OCI-M2 (cell line): ENCODE data around the gene NKAIN4.

Source experiments
- DNase-seq: peaks from one replicate; lab custom pipeline; 2025; ENCODE audit not compliant: unreplicated experiment; lab: John Stamatoyannopoulos, UW

Gene NKAIN4

DNA sequence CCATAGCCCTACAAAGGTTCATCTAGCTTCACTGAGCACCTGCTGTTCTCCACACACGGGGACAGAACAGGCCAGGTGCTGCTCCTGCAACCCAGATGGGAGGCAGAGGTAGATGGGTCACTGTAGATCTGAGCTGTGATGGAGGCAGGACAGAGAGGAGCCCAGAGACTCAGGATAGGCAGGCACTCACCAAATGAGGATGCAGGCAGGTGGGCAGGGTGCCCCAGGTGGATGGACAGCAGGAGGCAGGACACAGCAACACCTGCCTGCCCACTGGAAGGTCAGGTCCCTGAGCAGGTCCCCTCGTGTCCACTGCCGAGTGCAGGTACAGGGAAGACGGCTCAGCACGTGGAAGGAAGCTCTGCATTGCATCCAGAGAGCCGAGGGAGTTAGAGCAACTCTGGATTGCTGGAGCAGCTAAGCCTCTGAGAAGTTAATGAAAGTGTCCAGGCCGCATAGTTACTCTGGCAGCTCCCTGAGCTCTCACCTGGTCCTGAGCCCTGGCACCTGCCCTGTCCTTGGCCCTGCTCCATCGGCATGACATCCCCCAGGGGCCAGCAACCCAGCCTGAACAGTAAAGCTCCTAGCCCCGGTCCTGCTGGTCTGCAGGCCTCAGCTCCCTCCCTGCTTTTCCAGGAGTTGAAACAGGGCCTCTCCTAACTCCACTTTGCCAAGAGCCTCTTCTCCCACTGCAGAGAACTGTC lies 33.4 kb downstream of the NKAIN4 start:
- DNase-seq = no peak

DNA sequence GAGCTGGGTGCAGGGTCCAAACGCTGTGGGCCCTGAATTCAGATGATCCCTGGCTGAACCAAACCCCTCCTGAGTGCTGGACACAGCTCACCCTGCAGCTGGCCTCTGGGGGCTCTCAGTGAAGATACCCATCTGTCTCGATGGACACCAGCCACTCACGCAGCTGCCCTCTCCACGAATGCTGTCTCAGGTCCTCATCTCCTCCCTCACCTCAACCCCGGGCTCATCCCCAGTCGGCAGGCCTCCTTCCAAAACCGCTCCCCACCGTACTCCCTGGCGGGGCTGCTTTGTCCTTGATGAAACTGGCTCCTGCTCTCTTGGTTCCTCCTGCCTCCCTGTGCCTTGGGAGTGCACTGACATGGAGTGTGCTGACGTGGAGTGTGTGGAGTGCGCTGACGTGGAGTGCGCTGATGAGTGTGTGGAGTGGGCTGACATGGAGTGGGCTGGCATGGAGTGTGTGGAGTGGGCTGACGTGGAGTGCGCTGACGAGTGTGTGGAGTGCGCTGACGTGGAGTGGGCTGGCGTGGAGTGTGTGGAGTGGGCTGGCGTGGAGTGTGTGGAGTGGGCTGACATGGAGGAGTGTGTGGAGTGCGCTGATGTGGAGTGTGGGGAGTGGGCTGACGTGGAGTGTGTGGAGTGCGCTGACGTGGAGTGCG lies 34.3 kb downstream of the NKAIN4 start:
- DNase-seq = no peak

DNA sequence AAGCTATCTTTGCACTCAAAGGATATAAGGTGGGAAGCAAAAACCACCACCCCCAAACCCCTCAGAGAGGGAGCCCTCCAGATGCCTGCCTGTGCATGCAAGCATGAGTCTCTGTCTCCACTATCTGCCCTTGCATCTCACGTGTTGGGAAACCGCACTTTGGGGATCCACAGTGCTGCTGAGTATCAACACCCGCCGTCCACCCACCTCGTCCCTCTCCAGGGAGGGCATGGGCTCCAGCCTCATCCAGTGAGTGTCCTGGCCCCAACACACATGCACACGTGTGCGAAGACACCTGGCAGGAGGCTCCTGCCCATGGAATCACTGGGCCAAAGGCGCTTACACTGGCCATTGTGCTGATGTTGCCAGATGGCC lies 34.8 kb downstream of the NKAIN4 start:
- no peak for DNase-seq

DNA sequence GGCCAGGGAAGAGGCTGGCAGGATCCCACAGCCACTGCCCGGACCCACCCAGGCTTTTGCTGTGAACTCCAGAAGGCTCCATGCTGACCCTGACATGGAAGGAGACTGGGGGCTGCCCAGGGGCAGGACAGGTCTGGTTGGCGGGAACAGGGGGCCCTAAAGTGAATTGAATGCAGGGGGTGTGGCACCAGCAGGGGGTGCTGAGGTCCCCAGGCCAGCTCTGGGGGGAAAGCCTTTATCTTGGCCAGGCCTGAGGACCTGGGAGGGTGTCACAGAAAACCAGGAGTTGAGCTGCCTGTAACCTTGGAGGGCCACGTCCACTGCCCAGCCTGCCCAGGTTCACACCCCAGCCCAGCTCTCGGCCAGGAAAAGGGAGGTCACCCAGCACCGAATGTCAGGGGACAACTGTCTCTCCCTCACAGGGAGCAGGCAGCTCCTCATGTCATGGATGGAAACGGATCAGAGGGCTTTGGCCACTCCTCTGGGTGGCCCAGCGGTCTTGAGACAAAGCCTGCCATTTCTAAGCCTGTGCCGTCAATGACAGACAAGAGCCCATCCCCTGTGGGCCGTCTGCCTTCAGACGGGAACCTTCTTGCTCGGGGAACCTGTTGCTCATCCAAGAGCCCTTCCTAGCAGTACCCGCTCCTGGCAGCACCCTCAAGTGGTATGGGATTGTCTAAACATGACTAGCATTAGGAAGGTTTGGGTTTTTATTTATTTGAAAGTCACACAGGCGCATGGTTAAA lies 35.4 kb downstream of the NKAIN4 start:
- DNase-seq = no peak

DNA sequence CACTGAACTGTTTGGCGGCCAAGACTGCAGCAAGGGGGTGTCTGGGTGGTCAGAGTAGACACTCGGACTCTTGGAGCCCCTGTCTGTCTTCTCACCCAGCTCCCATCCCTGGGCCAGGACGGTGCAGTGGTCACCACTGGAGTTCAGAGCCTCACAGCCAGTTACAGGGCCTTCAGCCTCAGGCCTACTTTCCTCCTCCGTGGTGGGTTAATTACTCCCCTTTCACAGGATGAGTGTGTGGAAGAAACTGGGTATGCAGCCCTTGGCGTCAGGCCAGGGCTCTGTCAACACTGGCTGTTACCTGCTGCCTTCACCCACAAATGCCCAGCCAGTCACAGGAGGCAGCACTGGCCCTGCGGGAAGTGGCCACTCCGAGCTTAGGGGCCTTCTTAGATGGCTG lies 36.6 kb downstream of the NKAIN4 start:
- no peak for DNase-seq

DNA sequence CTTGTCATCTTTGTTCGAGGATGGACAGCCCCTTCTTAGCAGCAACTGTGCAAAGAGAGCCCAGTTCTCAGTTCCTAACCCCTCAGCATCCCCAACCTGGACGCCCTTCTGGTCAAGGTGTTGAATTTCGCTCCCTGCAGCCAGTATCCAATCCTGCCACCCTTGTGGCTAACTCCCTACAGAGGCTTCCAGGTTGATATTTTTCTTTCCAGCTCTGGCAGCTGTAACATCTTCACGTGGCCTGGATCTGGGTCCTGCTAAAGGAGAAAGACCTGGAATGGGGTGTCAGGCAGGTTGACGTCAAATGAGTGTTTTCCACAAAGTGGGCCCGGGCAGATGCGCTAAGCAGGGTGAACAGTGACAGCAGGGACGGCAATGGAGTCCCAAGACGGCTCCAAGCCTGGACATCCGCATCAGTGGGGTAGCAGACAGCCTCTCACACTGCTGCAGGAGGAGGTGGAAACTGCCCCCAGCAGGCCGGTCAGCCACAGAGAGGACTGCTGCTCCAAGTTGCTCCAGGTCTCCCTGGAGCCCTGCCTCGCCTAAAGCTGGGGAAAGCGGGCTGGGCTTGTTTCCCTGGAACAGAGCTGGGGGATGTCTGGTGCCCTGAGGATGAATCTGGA lies 37.3 kb downstream of the NKAIN4 start:
- no peak for DNase-seq

DNA sequence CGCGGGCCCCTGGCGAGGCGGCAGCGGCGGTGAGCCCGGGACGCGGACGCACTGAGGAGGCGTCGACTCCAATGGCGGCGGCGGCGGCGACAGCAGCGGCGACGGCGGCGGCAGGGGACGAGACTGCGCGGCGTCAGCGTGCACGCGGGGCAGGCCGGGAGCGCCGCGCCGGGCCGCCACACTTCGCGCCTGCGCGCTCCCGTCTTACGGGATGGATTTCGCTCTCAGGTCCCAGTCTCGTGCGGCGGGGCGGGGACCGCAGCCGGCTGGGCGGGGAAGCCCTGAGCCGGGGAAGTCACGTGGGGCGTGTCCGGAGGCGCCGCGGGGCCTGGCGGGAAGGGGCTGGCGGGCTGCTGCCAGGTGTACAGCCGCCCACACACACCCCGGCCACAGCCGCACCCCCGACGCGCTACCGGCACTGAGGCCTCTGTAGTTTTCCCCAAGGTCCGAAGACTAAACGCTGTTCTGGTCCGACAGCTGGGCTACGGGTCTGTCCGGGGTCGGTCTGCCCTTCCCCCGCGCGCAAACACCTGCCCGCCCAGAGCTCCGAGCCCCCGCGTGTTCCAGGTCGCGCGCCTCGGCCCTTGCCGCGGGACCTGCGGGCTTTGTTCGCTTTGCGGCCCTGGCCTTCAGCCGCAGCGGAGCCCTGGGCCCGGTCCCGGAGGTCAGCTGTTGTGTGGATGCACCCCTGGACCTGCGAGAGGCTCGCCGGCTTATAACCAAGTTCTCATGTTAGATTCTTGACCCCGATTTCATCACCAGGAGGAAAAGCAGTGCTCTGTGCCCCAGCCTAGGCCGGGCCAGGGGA lies 38.0 kb downstream of the NKAIN4 start, which contains the start of gene YTHDF1:
TSS of gene YTHDF1 (minus strand) at position 91 of the 808 bp plus-strand sequence. CDS start 239 bp downstream, outside the sequence.
- DNase-seq = peak; percentile 77

DNA sequence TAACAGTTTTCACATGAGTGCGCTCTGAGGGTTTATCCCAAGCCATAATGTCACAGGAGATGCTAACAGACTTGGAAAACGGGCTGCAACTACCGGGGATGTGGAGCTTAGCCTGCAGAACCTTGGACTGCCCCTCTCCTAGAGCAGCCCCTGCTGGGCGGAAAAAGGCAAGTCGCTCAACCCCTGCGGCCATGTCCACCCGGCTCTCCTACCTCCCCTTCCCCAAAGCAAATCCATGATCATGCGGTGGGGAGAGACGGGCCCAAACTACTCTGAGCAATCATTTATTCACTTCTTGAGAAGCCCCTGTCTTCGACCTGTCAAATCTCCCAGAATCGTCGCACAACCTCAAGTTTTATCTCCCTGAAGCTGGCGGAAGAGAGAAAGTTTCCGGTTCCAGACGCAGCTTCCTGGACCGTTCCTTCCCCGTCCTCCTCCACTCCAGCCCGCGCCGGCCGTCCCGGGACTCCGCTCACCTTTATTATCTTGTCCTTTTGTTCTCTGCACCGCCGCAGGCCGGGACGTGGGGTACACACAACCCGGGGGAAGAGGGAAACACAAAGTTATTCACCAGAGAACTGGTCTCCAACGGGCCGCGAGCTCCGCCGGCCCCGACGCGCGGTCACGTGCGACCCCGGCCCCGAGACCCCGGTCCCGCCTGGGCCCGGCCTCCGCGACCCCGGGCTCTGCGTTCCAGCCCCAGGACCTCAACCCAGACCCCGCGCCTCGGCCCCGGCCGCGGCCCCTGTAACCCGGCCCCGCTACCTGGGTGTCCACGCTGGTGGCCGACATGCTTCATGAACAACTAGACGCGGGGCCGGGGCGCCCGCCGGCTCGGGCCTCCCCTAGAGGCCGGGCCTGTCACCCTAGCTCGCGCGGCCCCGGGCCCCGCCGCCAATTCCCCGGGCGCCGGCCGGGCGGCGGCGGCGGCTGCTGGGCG lies 38.9 kb downstream of the NKAIN4 start:
- DNase-seq = no peak

DNA sequence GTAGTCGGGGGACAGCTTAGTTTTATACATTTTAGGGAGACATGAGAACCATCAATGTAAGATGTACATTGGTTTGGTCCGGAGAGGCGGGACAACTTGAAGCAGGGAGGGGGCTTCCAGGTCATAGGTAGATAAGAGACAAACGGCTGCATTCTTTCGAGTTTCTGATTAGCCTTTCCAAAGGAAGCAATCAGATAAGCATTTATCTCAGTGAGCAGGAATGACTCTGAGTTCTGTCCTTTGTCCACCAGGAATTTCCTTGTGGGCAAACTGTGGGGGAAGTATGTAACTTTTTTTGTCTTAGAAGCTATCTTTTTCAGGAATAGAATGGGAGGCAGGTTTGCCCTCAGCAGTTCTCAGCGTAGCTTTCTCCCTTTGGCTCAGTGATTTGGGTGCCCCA lies 39.7 kb downstream of the NKAIN4 start:
- no peak for DNase-seq

DNA sequence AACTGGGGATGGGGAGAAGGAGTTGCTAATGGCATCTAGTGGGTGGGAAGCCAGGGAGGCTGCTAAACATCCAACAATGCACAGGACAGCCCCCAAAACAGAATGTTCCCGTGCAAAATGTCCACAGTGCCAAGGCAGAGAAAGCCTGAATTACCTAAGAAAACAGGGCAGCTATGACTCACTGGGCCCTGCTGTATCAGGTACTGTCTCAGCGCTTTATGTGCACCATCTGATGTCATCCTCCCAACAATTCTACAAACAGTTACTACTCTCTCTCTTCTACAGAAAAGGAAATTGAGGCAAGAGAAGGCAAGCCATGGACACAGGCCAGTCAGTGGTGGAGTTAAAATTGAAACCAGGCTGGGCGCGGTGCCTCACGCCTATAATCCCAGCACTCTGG lies 41.5 kb downstream of the NKAIN4 start:
- no peak for DNase-seq

DNA sequence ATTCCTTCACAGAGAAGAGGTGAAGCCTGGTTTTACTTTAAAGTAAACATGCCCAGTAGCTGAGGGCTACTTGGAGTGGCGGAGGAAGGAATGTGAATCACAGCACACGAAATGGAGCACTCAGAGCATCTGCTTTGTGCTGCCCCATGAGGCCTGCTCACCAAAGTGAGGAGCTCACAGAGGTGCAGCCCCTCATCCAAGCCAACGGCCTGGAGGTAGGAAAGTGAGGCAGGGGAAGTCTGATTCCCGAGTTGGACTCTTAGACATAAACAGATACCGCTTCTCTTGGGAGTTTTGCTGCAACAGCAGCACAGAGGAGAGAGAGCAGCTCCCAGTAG lies 41.9 kb downstream of the NKAIN4 start:
- no peak for DNase-seq

DNA sequence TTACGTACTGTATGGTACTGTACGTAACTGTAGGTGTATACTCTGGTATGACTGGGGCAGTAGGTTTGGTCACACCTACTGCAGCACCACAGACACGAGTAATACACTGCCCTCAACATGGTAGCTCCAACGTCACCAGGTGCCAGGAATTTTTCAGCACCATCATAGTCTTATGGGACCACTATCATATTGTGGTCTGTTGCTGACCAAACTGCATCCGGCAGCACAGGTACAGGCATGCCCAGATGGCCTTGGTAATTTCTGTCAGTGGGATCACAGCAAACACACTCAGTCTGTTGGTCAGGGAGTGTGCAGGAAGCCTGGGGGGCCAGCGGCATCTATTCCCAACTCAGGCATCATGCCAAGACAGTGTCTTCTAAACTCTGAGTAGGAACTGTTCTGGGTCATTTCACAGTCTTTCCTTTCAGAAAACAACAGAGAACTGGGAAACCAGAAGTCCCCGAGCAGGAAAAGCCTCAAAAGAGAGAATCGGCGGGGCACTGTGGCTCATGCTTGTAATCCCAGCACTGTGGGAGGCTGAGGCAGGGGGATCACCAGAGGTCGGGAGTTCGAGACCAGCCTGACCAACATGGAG lies 44.2 kb downstream of the NKAIN4 start:
- no peak for DNase-seq

DNA sequence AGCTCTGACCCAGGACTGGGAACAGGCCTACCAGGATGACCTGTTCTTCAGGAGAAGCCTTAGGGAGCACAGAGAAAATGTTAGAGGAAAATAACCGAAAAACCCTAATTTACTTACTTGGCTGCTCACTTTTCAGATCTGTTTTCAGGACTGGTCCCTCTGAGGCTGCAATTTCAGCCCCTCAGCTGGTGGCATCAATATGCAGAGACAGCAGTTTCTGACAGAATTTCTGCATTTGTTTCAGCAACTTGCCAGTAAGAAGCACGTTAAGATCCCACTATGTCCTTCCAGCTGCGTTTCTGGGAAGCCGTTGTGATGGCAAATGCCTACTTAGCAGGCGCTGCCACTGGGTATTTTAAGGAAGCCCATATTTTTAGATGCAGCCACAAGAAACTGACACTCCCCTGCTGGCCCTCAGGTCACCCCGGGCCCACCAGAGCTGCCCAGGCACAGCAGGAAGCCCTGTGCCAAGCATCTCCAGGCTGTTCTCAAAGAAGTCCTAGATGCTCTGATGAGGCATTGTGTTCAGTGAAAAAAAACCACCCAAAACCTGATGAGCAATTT lies 45.8 kb downstream of the NKAIN4 start:
- no peak for DNase-seq

DNA sequence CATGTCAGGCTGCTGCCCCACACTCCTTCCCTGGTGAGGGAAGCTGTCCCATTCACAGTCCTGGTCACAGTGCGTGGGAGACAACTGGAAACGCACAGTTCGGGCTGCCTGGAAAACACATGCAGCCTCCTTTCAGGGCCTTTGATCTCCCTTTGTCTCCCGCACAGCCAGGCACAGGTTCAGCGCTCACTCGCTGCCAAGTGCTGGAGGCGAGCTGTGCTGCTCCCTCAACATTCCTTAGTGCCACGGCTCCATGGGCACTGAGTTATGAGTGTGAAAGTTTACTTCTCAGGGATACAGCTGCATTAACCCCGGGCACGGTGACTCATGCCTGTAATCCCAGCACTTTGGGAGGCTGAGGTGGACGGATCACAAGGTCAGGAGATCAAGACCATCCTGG lies 47.4 kb downstream of the NKAIN4 start:
- DNase-seq = no peak

DNA sequence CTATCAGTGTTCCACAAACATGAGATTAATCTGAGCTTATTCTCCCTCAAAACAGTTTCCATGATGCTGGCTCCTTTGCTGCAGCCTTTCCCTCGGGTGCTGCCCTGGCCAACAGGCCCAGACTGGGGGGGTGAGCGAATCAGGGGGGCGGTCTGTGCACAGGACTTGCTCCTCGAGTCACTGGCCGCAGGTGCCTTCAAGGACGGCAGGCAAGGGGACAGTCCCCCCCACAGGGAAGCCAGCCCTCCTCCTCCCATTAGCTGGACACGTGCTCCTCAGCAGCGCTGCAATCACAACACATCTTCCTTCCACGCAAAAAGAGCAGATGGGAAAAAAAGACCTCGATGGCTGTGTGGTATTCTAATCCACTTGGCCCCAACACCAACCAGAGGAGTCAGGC lies 48.4 kb downstream of the NKAIN4 start:
- DNase-seq = no peak

DNA sequence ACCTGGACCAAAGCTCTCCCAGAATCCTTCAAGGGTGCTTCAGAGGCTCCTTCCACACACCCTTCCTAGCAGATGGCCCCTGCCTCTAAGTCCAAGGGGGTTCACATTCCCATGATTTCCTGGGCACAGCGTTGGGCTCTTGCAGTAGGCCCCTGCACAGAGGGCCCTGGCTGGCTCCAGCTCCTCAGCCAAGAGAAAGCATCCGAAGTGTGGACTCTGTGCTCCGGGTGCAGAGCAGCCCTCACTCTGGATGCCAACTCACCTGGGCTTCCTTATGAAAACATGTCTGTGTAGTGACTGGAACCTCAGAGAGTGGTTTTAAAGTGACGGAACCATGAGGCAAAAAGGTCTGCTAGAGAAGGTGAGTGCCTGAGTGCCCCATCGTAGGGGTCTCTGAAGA lies 49.9 kb downstream of the NKAIN4 start:
- no peak for DNase-seq

DNA sequence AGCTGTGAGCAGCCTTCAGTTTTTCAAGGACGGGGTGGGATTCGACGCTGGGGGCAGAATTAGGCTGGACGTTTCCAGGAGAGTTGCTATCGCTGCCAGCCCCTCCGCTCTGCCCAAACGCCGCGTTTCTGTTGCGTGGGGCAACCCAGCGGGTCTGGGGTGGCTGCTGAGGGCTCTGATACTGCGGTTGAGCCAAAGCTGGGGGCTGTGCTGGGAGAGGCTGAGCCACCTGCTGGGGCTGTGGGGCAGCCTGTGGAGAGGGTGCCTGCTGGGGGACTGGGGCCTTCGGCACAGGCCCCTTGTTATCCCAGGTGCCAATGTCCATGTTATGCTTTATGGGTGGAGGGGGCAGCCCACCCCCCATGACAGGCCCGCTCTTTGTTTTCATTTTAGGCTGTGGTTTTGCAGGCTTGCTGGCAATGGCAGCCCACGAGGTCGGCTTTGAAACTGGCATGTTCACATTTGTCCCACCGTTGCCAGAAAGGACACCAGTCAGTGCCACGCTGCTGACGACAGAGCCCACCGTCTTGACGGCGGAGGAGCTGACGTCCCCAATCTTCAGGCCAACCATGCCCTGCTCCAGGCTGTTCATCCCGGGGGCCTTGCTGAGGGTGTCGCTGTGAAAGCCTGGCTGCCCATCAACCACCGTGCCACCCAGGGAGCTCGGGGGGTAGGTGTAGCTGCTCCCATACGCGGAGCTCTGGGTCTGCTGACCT lies 51.3 kb downstream of the NKAIN4 start:
- no peak for DNase-seq

DNA sequence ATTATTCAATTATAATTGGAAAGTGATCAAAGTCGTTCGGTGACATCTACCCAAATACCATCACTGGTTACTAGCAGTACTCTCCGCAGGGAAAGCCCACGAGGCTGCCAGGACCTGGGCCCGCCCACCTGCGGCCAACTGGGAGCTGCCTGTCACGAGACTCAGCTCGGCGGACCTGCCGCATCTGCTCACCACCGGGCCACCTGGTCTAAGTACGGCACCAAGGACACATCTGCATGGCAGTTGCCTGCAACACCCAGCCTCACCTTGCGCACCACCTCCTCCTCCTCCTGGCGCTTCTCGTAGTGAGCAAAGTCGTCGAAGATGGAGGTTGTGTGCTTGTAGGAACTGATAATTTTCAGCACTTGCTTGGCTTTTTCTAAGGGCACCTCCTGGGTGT lies 52.2 kb downstream of the NKAIN4 start:
- DNase-seq = no peak

DNA sequence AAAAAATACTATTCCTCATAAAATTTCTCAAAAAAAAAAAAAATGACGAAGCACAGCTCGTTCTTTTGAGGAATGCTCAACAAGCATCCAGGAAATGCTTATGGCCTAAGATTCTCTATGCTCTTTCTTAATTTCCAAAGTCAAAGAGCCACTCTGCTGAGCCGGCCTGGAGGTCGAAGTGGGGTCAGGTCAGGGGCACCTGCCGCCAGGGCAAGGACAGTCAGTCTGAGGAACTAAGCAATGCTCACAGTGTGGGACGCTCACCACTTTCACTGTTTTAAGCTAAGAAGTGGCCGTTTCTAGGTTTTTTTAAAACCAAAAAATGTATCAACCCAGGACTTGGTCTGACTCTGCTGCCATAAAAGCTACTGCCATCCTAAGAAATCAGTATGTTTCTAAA lies 55.7 kb downstream of the NKAIN4 start:
- no peak for DNase-seq
